GM23338 (cell line): ENCODE results near the gene CLEC11A. TPM values are rescaled to one million over a fixed set of nuclear protein-coding genes. Genes with fewer than 3 reads are reported as not detected.

Source experiments
- ATAC-seq: fragments of 200-7000 bp; cut with Tn5 transposase; 3 replicates; pipeline ENCODE4 v1.9.1; 2020
- DNase-seq: peaks from one replicate; pipeline ENCODE4 v3.0.0-alpha.2; 2015; ENCODE audit warnings: low spot score
- H2AFZ ChIP-seq: fragments of 200-600 bp; sonication (generic); 2 replicates; pipeline ENCODE4 v1.8.0; 2016; ENCODE audit warnings: antibody characterized with exemption, mild to moderate bottlenecking, moderate library complexity
- H3F3A ChIP-seq: fragments of 200-600 bp; sonication (generic); replicated peaks from 2 replicates; pipeline ENCODE4 v1.8.0; 2017; ENCODE audit warnings: antibody characterized with exemption, mixed run types, low read depth
- H3K27ac ChIP-seq: fragments of 200-600 bp; sonication (generic); 2 replicates; pipeline ENCODE4 v1.6.1; 2016; ENCODE audit warnings: low read depth
- H3K27me3 ChIP-seq: fragments of 200-600 bp; sonication (generic); 2 replicates; pipeline ENCODE4 v1.8.0; 2016; ENCODE audit warnings: mild to moderate bottlenecking, mixed run types, moderate library complexity; ENCODE audit not compliant: insufficient read depth
- H3K36me3 ChIP-seq: fragments of 200-600 bp; sonication (generic); 2 replicates; pipeline ENCODE4 v1.8.0; 2016; ENCODE audit warnings: mild to moderate bottlenecking; ENCODE audit not compliant: insufficient read depth
- H3K4me1 ChIP-seq: fragments of 200-600 bp; sonication (generic); 2 replicates; pipeline ENCODE4 v1.8.0; 2016; ENCODE audit warnings: mild to moderate bottlenecking, moderate library complexity; ENCODE audit not compliant: insufficient read depth
- H3K4me2 ChIP-seq: fragments of 200-600 bp; sonication (generic); 2 replicates; pipeline ENCODE4 v1.7.1; 2017; ENCODE audit warnings: mixed run types
- H3K4me3 ChIP-seq: fragments of 200-600 bp; sonication (generic); 2 replicates; pipeline ENCODE4 v1.6.1; 2016; ENCODE audit warnings: mixed run types
- H3K79me2 ChIP-seq: fragments of 200-600 bp; sonication (generic); replicated peaks from 2 replicates; pipeline ENCODE4 v1.8.0; 2017; ENCODE audit warnings: mild to moderate bottlenecking; ENCODE audit not compliant: insufficient read depth
- H3K9me2 ChIP-seq: fragments of 200-600 bp; sonication (generic); 2 replicates; pipeline ENCODE4 v1.8.0; 2017; ENCODE audit not compliant: insufficient read depth
- H4K20me1 ChIP-seq: fragments of 200-600 bp; sonication (generic); replicated peaks from 2 replicates; pipeline ENCODE4 v1.8.0; 2017; ENCODE audit warnings: mild to moderate bottlenecking; ENCODE audit not compliant: insufficient read depth
- H3K27ac Mint-ChIP-seq: 2 replicates; pipeline ENCODE4 v1.8.0; 2020; ENCODE audit warnings: inconsistent platforms, mild to moderate bottlenecking, moderate library complexity, mixed read lengths
- H3K27me3 Mint-ChIP-seq: 3 replicates; pipeline ENCODE4 v1.8.0; 2022; ENCODE audit warnings: low read depth, mild to moderate bottlenecking, moderate library complexity, mixed read lengths, inconsistent platforms; ENCODE audit not compliant: insufficient read depth, poor library complexity
- H3K36me3 Mint-ChIP-seq: 3 replicates; pipeline ENCODE4 v1.8.0; 2021; ENCODE audit warnings: low read depth, mild to moderate bottlenecking, inconsistent platforms, moderate library complexity, mixed read lengths
- H3K4me1 Mint-ChIP-seq: 3 replicates; pipeline ENCODE4 v1.8.0; 2020; ENCODE audit warnings: mild to moderate bottlenecking, inconsistent platforms, mixed read lengths
- H3K4me3 Mint-ChIP-seq: 3 replicates; pipeline ENCODE4 v1.8.0; 2021; ENCODE audit warnings: moderate library complexity, mild to moderate bottlenecking, inconsistent platforms, mixed read lengths
- H3K9me3 Mint-ChIP-seq: 3 replicates; pipeline ENCODE4 v1.8.0; 2020; ENCODE audit warnings: moderate library complexity, mild to moderate bottlenecking, inconsistent platforms, mixed read lengths
- CTCF ChIP-seq, 2 experiments: fragments of 200-600 bp in 1 of 2; sonication (generic) in 1 of 2; conservative IDR thresholded peaks; 2 replicates each; pipeline versions ENCODE4 v1.5.1 to v1.6.1; 2016 to 2017; ENCODE audit warnings: antibody characterized with exemption in 2 of 2, low read depth in 2 of 2, mild to moderate bottlenecking in 2 of 2, moderate library complexity in 1 of 2
- ETS1 ChIP-seq: IDR thresholded peaks from 2 replicates; pipeline ENCODE4 v1.6.1; 2016; ENCODE audit warnings: antibody characterized with exemption
- EZH2 ChIP-seq: fragments of 200-600 bp; sonication (generic); IDR thresholded peaks from one replicate; pipeline ENCODE4 v1.8.0; 2017; ENCODE audit warnings: antibody characterized with exemption, mild to moderate bottlenecking, low read depth; ENCODE audit not compliant: unreplicated experiment
- EZH2phosphoT487 ChIP-seq: fragments of 200-600 bp; sonication (generic); IDR thresholded peaks from one replicate; pipeline ENCODE4 v1.8.1; 2018; ENCODE audit warnings: antibody characterized with exemption; ENCODE audit not compliant: unreplicated experiment
- JUNB ChIP-seq: IDR thresholded peaks from one replicate; pipeline ENCODE4 v1.6.1; 2016; ENCODE audit warnings: antibody characterized with exemption; ENCODE audit not compliant: unreplicated experiment
- NANOG ChIP-seq: IDR thresholded peaks from 2 replicates; pipeline ENCODE4 v1.6.1; 2016; ENCODE audit warnings: antibody characterized with exemption, borderline replicate concordance
- POLR2AphosphoS5 ChIP-seq: IDR thresholded peaks from 2 replicates; pipeline ENCODE4 v1.6.1; 2016; ENCODE audit warnings: antibody characterized with exemption, low read depth
- REST ChIP-seq: IDR thresholded peaks from one replicate; pipeline ENCODE4 v1.6.1; 2018; ENCODE audit warnings: antibody characterized with exemption; ENCODE audit not compliant: unreplicated experiment
- STAT1 ChIP-seq: IDR thresholded peaks from one replicate; pipeline ENCODE4 v1.6.1; 2016; ENCODE audit warnings: antibody characterized with exemption; ENCODE audit not compliant: unreplicated experiment
- ZNF114 ChIP-seq: fragments of 250-450 bp; sonication (Bioruptor Pico); IDR thresholded peaks from 2 replicates; pipeline ENCODE4 v1.5.0; 2020; ENCODE audit warnings: mild to moderate bottlenecking, moderate library complexity
- ZNF331 ChIP-seq: fragments of 250-450 bp; sonication (Bioruptor Pico); IDR thresholded peaks from 2 replicates; pipeline ENCODE4 v1.5.0; 2020; ENCODE audit warnings: low read depth, mild to moderate bottlenecking, moderate library complexity
- polyA plus RNA-seq: library from polyadenylated mRNA; unstranded; fragments of >200 nt; fragmentation: Nextera tagmentation; extraction: Ambion mirVana; gene quantifications from 2 replicates; pipeline ENCODE4 v1.2.1, GENCODE V29; 2016
- total RNA-seq: library from RNA; depleted of rRNA; stranded (reverse); fragments of >200 nt; shearing (Covaris generic); gene quantifications from 2 replicates; pipeline ENCODE4 v1.2.3, GENCODE V29; 2014

The CLEC11A gene
- total and polyA plus RNA-seq, 2 experiments from 2014 or later = 8.0 to 15.5 TPM

GRCh38 chr19:50712833-50713232, 10.3 kb upstream of the CLEC11A start:
- TF ChIP-seq ZNF331 (CRISPR knock-in tag) (no peak), REST (no peak), EZH2 (no peak), EZH2phosphoT487 (no peak), JUNB (no peak), POLR2AphosphoS5 (no peak), CTCF (conservative IDR thresholded peaks at IDR 0.05; ENCODE audit: low read depth in 2 of 2) (no peak), NANOG (no peak)
- H2AFZ ChIP-seq = no peak overlapping the region
- H3K9me2 ChIP-seq = no peaks in the 10 kb centered on the region
- no peak for DNase-seq
- Mint-ChIP-seq H3K27ac (no peak overlapping the region), H3K36me3 (peaks cover 52% of the 10 kb centered on the region), H3K4me1 (no peaks in the 10 kb centered on the region), H3K9me3 (peaks cover 96% of the 10 kb centered on the region), H3K4me3 (no peak overlapping the region), H3K27me3 (peaks cover 17% of the 10 kb centered on the region)
- H3K4me3 ChIP-seq = no peak overlapping the region
- H3K4me1 ChIP-seq = 0 out of 2 replicates have a peak, but pooled peaks cover 9% of the 10 kb centered on the region
- no peaks in the 10 kb centered on the region for H3F3A ChIP-seq
- H3K4me2 ChIP-seq = no peak overlapping the region
- no peaks in the 10 kb centered on the region for H3K36me3 ChIP-seq
- H4K20me1 ChIP-seq = no peaks in the 10 kb centered on the region; the same call in 1 of the 2 replicates
- H3K27me3 ChIP-seq = peaks cover 8% of the 10 kb centered on the region; the same call in 1 of the 2 replicates
- H3K79me2 ChIP-seq = no peaks in the 10 kb centered on the region
- H3K27ac ChIP-seq = no peak overlapping the region
- no peak for ATAC-seq

GRCh38 chr19:50713556-50714236, 9.5 kb upstream of the CLEC11A start:
- Mint-ChIP-seq H3K27ac (no peak overlapping the region), H3K9me3 (peaks cover 89% of the 10 kb centered on the region), H3K36me3 (peaks cover 49% of the 10 kb centered on the region), H3K4me1 (no peaks in the 10 kb centered on the region), H3K27me3 (peaks cover 17% of the 10 kb centered on the region), H3K4me3 (no peak overlapping the region)
- H3F3A ChIP-seq = no peaks in the 10 kb centered on the region
- H4K20me1 ChIP-seq = no peaks in the 10 kb centered on the region; the same call in 1 of the 2 replicates
- DNase-seq (no peak), ATAC-seq (no peak)
- H3K36me3 ChIP-seq = no peaks in the 10 kb centered on the region
- no peak overlapping the region for H3K4me3 ChIP-seq
- peaks cover 8% of the 10 kb centered on the region; the same call in 1 of the 2 replicates for H3K27me3 ChIP-seq
- H3K9me2 ChIP-seq = no peaks in the 10 kb centered on the region
- no peak overlapping the region for H3K27ac ChIP-seq
- H3K4me2 ChIP-seq = no peak overlapping the region
- 0 out of 2 replicates have a peak, but pooled peaks cover 10% of the 10 kb centered on the region for H3K4me1 ChIP-seq
- no peaks in the 10 kb centered on the region for H3K79me2 ChIP-seq
- H2AFZ ChIP-seq = no peak overlapping the region
- TF ChIP-seq EZH2 (no peak), REST (no peak), STAT1 (no peak), JUNB (no peak), ZNF114 (CRISPR knock-in tag) (no peak), CTCF (conservative IDR thresholded peaks at IDR 0.05; ENCODE audit: low read depth in 2 of 2) (no peak), ETS1 (no peak), ZNF331 (CRISPR knock-in tag) (no peak)
